Neuronal stem cell (in vitro differentiated cells): ENCODE results near the gene IMMP2L.
"Not testable (repeated sequence)": the region's sequence is repeated elsewhere in the genome, so short reads cannot be mapped to it uniquely, and the experiment has no call there.

ENCODE experiments used
- DNase-seq: peaks from one replicate; pipeline ENCODE4 v3.0.0-alpha.2; 2013; ENCODE audit warnings: low spot score
- H2AFZ ChIP-seq: one replicate; pipeline ENCODE4 v1.6.1; 2013; ENCODE audit warnings: mild to moderate bottlenecking, low read length, inconsistent platforms
- H2AK5ac ChIP-seq: 2 replicates; pipeline ENCODE4 v1.6.1; 2013; ENCODE audit warnings: low read depth, mild to moderate bottlenecking, inconsistent platforms, low read length, moderate library complexity, mixed read lengths
- H2BK120ac ChIP-seq: 2 replicates; pipeline ENCODE4 v1.6.1; 2013; ENCODE audit warnings: low read depth, mild to moderate bottlenecking, inconsistent platforms, low read length, moderate library complexity, mixed read lengths
- H2BK12ac ChIP-seq: one replicate; pipeline ENCODE4 v1.6.1; 2013; ENCODE audit warnings: low read length, inconsistent platforms
- H2BK15ac ChIP-seq: 2 replicates; pipeline ENCODE4 v1.6.1; 2013; ENCODE audit warnings: mild to moderate bottlenecking, low read length, inconsistent platforms, mixed read lengths
- H2BK5ac ChIP-seq: one replicate; pipeline ENCODE4 v1.6.1; 2013; ENCODE audit warnings: inconsistent platforms, mild to moderate bottlenecking, low read length, moderate library complexity
- H3K14ac ChIP-seq: one replicate; pipeline ENCODE4 v1.6.1; 2013; ENCODE audit warnings: low read length, inconsistent platforms
- H3K18ac ChIP-seq: 2 replicates; pipeline ENCODE4 v1.6.1; 2013; ENCODE audit warnings: low read length, inconsistent platforms
- H3K23ac ChIP-seq: 2 replicates; pipeline ENCODE4 v1.6.1; 2013; ENCODE audit warnings: low read depth, mild to moderate bottlenecking, mixed read lengths, low read length, inconsistent platforms; ENCODE audit not compliant: poor library complexity
- H3K27ac ChIP-seq: replicated peaks from 3 replicates; pipeline ENCODE4 v1.5.1; 2013; ENCODE audit warnings: low read length, inconsistent platforms
- H3K27me3 ChIP-seq, 3 experiments: 2 replicates each; pipeline ENCODE4 v1.6.1; 2013; ENCODE audit warnings: low read length in 3 of 3, mild to moderate bottlenecking in 2 of 3, inconsistent platforms in 1 of 3, low read depth in 1 of 3, mixed read lengths in 1 of 3, moderate library complexity in 1 of 3; ENCODE audit not compliant: control insufficient read depth in 3 of 3, insufficient read depth in 3 of 3
- H3K36me3 ChIP-seq, 2 donors: replicated peaks in 1 of 2; 2 replicates each; pipeline ENCODE4 v1.6.1; 2013; ENCODE audit warnings: low read length in 2 of 2; ENCODE audit not compliant: control insufficient read depth in 2 of 2, insufficient read depth in 2 of 2
- H3K4ac ChIP-seq: 2 replicates; pipeline ENCODE4 v1.6.1; 2013; ENCODE audit warnings: inconsistent platforms, mild to moderate bottlenecking, low read length, moderate library complexity
- H3K4me1 ChIP-seq, 2 donors: 1 replicate in 1 of 2; 2 replicates in 1 of 2; pipeline ENCODE4 v1.6.1; 2013; ENCODE audit warnings: low read length in 2 of 2, low read depth in 1 of 2; ENCODE audit not compliant: control insufficient read depth in 2 of 2, insufficient read depth in 1 of 2
- H3K4me2 ChIP-seq: one replicate; pipeline ENCODE4 v1.6.1; 2013; ENCODE audit warnings: mild to moderate bottlenecking, low read length, inconsistent platforms; ENCODE audit not compliant: insufficient read depth, poor library complexity, severe bottlenecking
- H3K4me3 ChIP-seq, 2 donors: 2 replicates each; pipeline ENCODE4 v1.5.1; 2013; ENCODE audit warnings: low read length in 2 of 2, mild to moderate bottlenecking in 2 of 2, inconsistent platforms in 1 of 2, moderate library complexity in 1 of 2
- H3K79me1 ChIP-seq: one replicate; pipeline ENCODE4 v1.6.1; 2013; ENCODE audit warnings: low read depth, mild to moderate bottlenecking, inconsistent platforms, low read length, moderate library complexity
- H3K9ac ChIP-seq: one replicate; pipeline ENCODE4 v1.6.1; 2013; ENCODE audit warnings: mild to moderate bottlenecking, low read depth, low read length, inconsistent platforms; ENCODE audit not compliant: poor library complexity
- H3K9me3 ChIP-seq, 2 donors: replicated peaks in 1 of 2; 2 replicates each; pipeline versions ENCODE3 to v1.6.1; 2013; ENCODE audit warnings: low read length in 2 of 2, mild to moderate bottlenecking in 2 of 2, inconsistent platforms in 1 of 2, low read depth in 1 of 2, mixed read lengths in 1 of 2, moderate library complexity in 1 of 2; ENCODE audit not compliant: control insufficient read depth in 2 of 2, insufficient read depth in 1 of 2
- H4K8ac ChIP-seq: one replicate; pipeline ENCODE4 v1.6.1; 2013; ENCODE audit warnings: low read depth, mild to moderate bottlenecking, inconsistent platforms, low read length, moderate library complexity
- H4K91ac ChIP-seq: one replicate; pipeline ENCODE4 v1.6.1; 2013; ENCODE audit warnings: low read length, low read depth, mild to moderate bottlenecking, inconsistent platforms; ENCODE audit not compliant: poor library complexity
- WGBS, 2 donors: extraction: QIAGEN DNeasy Blood & Tissue Kit; methylation state at CpG; one replicate each; pipeline ENCODE4 v1.1.7; 2013; ENCODE audit warnings: missing lambda C conversion rate in 2 of 2, mixed read lengths in 1 of 2; ENCODE audit not compliant: insufficient read length in 2 of 2, insufficient replicate concordance in 1 of 2; ENCODE audit errors: extremely low coverage in 2 of 2; 5-methylcytosine and 5-hydroxymethylcytosine counted together

Gene IMMP2L

DNA sequence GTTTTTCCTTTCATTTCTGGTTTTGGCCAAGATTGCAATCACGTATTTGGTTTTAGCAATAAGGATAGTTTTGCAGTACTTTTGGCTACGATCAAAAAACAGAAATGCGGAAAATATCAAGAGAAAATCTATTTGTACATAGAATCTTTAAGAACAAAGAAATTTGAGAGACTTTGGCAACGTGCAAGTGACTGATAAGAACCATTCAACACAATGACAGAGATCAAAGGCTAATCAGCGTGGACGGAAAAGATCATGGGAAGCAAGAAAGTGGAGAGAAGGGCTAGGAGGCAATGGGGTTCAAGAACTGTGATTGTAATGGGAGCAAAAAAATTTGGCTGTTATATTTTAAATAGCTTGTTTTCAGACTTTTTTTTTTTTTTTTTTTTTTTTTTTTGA lies 487.5 kb downstream of the IMMP2L start:
- H3K79me1 ChIP-seq: no peaks in the 10 kb centered on the region
- no peak overlapping the region for H3K23ac ChIP-seq
- H3K4ac ChIP-seq: no peak overlapping the region
- H3K27me3 ChIP-seq: no peaks in the 10 kb centered on the region
- H3K9me3 ChIP-seq: no peaks in the 10 kb centered on the region
- peaks cover 0 to 11% of the 10 kb centered on the region in 2 donors for H3K4me1 ChIP-seq
- H4K8ac ChIP-seq: no peak overlapping the region
- H2BK5ac ChIP-seq: no peak overlapping the region
- H3K4me2 ChIP-seq: no peak overlapping the region
- H2AFZ ChIP-seq: no peak overlapping the region
- no peak overlapping the region for H3K9ac ChIP-seq
- no peak overlapping the region for H2BK120ac ChIP-seq
- no peak overlapping the region for H2BK15ac ChIP-seq
- no peak overlapping the region for H3K14ac ChIP-seq
- no CpG with 5 or more reads among the region's 6 CpGs for WGBS, 2 donors
- H2AK5ac ChIP-seq: no peak overlapping the region
- no peak overlapping the region for H3K27ac ChIP-seq
- H3K18ac ChIP-seq: no peak overlapping the region
- no peak overlapping the region for H3K4me3 ChIP-seq
- no peak overlapping the region for H4K91ac ChIP-seq
- no peaks in the 10 kb centered on the region for H3K36me3 ChIP-seq
- no peak for DNase-seq
- H2BK12ac ChIP-seq: no peak overlapping the region

DNA sequence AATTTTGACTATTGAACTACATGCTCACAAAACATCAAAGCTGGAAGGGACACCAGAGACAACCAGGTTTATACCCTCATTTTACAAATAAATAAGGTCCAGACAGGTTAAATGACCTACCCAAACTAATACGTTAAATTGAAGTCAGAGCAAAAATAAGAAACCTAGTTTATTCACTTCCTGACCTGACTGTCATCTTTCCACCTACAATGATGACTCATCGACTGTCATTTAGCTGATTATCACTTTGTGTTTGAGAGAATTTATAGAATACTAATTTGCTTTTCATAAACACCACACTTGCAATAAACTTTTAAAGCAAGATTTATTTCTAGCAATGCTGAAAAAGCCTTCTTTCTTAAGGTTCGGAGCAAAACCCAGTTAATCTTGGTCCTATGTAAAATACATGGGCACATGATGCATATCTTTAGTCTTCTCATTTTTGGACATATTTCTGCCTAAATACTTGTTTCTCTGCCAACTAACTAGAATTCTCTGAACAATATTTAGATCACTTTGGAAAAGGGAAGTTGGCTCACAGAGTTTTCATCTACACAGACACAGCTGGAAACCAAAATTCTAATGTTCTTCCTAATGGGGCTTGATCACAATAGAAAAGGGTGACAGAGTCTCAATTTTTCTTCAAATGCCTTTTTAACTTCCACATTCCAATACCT lies 488.1 kb downstream of the IMMP2L start:
- no peaks in the 10 kb centered on the region for H3K36me3 ChIP-seq
- H3K27me3 ChIP-seq: no peaks in the 10 kb centered on the region
- no peaks in the 10 kb centered on the region for H3K79me1 ChIP-seq
- H2AK5ac ChIP-seq: no peak overlapping the region
- no peak overlapping the region for H3K9ac ChIP-seq
- H3K4me1 ChIP-seq: peaks cover 0 to 11% of the 10 kb centered on the region in 2 donors
- H4K91ac ChIP-seq: no peak overlapping the region
- H3K9me3 ChIP-seq: no peaks in the 10 kb centered on the region
- no peak overlapping the region for H3K4me2 ChIP-seq
- no peak overlapping the region for H3K4ac ChIP-seq
- H2AFZ ChIP-seq: no peak overlapping the region
- DNase-seq: no peak
- no peak overlapping the region for H3K23ac ChIP-seq
- H2BK15ac ChIP-seq: no peak overlapping the region
- no peak overlapping the region for H3K4me3 ChIP-seq
- H3K27ac ChIP-seq: no peak overlapping the region
- no CpG with 5 or more reads among the region's 3 CpGs for WGBS, 2 donors
- H3K14ac ChIP-seq: no peak overlapping the region
- H2BK120ac ChIP-seq: no peak overlapping the region
- no peak overlapping the region for H4K8ac ChIP-seq
- H3K18ac ChIP-seq: no peak overlapping the region
- no peak overlapping the region for H2BK12ac ChIP-seq
- H2BK5ac ChIP-seq: no peak overlapping the region

DNA sequence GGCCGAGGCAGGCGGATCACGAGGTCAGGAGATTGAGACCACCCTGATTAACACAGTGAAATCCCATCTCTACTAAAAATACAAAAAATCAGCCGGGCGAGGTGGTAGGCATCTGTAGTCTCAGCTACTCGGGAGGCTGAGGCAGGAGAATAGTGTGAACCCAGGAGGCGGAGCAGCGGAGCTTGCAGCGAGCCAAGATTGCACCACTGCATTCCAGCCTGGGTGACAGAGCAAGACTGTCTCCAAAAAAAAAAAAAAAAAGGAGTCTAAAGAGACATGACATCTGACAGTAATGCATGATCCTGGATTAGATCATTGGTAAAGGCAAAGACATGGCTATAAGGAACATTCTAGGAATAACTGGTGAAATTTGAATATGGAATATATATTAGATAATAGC lies 489.6 kb downstream of the IMMP2L start:
- not testable (repeated sequence) for H2BK15ac ChIP-seq, H3K4me2 ChIP-seq, H2BK12ac ChIP-seq, H2BK120ac ChIP-seq, H3K4ac ChIP-seq, H2AFZ ChIP-seq, H3K36me3 ChIP-seq, H2AK5ac ChIP-seq, H3K14ac ChIP-seq, H3K9me3 ChIP-seq, H4K91ac ChIP-seq, DNase-seq, H3K27ac ChIP-seq, H3K4me3 ChIP-seq, H3K23ac ChIP-seq, H3K9ac ChIP-seq, H3K27me3 ChIP-seq, H3K79me1 ChIP-seq, H4K8ac ChIP-seq, H2BK5ac ChIP-seq, H3K18ac ChIP-seq
- peaks cover 0 to 11% of the 10 kb centered on the region in 2 donors for H3K4me1 ChIP-seq
- no CpG with 5 or more reads among the region's 9 CpGs for WGBS, 2 donors

DNA sequence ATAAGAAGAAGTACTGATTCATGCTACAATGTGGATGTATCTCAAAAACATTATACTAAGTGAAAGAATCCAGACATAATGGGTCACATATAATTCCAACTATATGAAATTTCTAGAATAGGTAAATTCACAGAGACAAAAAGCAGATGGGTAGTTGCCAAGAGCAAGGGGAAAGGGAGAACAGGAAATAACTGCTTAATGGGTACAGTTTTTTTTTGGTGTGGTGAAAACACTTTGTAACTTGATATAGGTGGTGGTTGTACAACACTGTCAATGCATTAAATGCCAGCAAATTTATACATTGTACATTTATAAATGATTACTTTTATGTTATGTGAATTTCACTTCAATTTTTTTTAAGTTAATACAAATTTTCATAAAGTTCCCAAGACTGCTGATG lies 490.7 kb downstream of the IMMP2L start:
- no peaks in the 10 kb centered on the region for H3K79me1 ChIP-seq
- no peak for DNase-seq
- no peak overlapping the region for H3K27ac ChIP-seq
- no peak overlapping the region for H3K4ac ChIP-seq
- H2BK15ac ChIP-seq: no peak overlapping the region
- no peak overlapping the region for H3K18ac ChIP-seq
- H3K4me1 ChIP-seq: peaks cover 0 to 11% of the 10 kb centered on the region in 2 donors
- no peak overlapping the region for H3K14ac ChIP-seq
- no peaks in the 10 kb centered on the region for H3K27me3 ChIP-seq
- H3K4me2 ChIP-seq: no peak overlapping the region
- H2AK5ac ChIP-seq: no peak overlapping the region
- no peak overlapping the region for H2BK5ac ChIP-seq
- H2BK12ac ChIP-seq: no peak overlapping the region
- no peaks in the 10 kb centered on the region for H3K9me3 ChIP-seq
- no peaks in the 10 kb centered on the region for H3K36me3 ChIP-seq
- H2AFZ ChIP-seq: no peak overlapping the region
- H3K4me3 ChIP-seq: no peak overlapping the region
- H3K9ac ChIP-seq: no peak overlapping the region
- no peak overlapping the region for H3K23ac ChIP-seq
- no peak overlapping the region for H4K8ac ChIP-seq
- H4K91ac ChIP-seq: no peak overlapping the region
- H2BK120ac ChIP-seq: no peak overlapping the region
